RWPE1 (cell line): ENCODE data around the gene ADAMTSL2.

Experiments
- CTCF ChIA-PET: fragments of 350-600 bp; sonication (Branson Sonifier 250); formaldehyde crosslinking; extraction: SDS; loops from one replicate; lab custom pipeline; 2021; lab: Yijun Ruan, JAX
- POLR2A ChIA-PET: fragments of 400-600 bp; formaldehyde crosslinking; extraction: SDS; loops from one replicate; lab custom pipeline; 2020; ENCODE audit warnings: antibody characterized with exemption; ENCODE audit not compliant: low non-redundant PET; lab: Yijun Ruan, JAX
- DNase-seq: peaks from one replicate; pipeline ENCODE4 v3.0.0; 2012; ENCODE audit warnings: low spot score
- H3K27ac ChIP-seq: fragments of 450-650 bp; 2 replicates; pipeline ENCODE4 v1.5.1; 2017
- TF ChIP-seq, protein P1 (sequence below): fragments of 450-650 bp; conservative IDR thresholded peaks from 2 replicates; pipeline ENCODE4 v1.5.1; 2017; ENCODE audit warnings: low read depth, mild to moderate bottlenecking

The ADAMTSL2 gene

DNA sequence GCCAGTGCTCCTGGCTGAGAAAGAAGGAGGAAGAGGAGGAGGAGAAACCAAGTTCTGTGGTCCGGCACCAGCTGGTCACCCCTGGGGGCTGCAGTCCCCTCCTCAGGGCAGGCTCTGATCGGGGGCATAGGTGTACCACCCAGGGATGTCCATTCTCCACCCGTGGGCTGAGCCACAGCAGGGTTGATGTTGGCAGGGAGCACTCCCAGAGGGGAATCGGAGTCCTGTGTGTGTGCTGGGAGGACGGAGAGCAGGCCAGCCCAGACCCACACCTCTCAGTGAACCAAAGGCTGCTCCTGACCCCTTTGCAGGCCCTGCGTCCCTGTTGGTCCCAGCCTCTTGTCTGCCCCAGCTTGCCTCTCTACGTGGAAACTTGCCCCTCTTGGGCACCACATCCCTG, 4.6 kb upstream of the ADAMTSL2 start:
- ChIA-PET POLR2A (no interaction called here), CTCF (interaction anchor here (0.7 kb wide), 1 partner anchor 107 kb away, joined by 3 read pairs; the partner anchor contains the start of gene DBH)

DNA sequence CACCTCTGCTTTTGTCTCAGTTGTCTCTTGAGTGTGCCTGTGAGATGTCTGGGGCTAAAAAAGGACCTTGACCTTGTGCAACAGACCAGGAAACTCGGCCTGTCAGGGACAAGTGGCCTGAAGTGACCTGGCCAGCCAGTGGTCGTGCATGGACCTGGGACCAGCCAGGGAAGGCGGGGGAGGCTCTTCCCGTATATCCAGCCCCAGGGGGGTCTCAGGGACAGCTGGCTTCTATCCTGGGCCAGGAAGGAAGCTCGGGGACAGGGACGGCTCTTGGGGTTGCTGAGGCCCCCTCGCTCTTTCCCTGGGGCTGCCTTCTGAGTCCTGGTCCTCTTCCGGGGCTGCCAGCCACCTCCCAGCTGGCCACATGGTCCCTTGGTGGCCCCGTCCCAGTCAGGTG, 3.2 kb upstream of the ADAMTSL2 start:
- ChIA-PET POLR2A (no interaction called here), CTCF (interaction anchor here (0.7 to 0.8 kb wide), 2 partner anchors 76 to 198 kb away, joined by 3 to 4 read pairs; no protein-coding TSS in a partner anchor)
- H3K27ac ChIP-seq = no peak overlapping the region
- TF ChIP-seq, protein P1, sequence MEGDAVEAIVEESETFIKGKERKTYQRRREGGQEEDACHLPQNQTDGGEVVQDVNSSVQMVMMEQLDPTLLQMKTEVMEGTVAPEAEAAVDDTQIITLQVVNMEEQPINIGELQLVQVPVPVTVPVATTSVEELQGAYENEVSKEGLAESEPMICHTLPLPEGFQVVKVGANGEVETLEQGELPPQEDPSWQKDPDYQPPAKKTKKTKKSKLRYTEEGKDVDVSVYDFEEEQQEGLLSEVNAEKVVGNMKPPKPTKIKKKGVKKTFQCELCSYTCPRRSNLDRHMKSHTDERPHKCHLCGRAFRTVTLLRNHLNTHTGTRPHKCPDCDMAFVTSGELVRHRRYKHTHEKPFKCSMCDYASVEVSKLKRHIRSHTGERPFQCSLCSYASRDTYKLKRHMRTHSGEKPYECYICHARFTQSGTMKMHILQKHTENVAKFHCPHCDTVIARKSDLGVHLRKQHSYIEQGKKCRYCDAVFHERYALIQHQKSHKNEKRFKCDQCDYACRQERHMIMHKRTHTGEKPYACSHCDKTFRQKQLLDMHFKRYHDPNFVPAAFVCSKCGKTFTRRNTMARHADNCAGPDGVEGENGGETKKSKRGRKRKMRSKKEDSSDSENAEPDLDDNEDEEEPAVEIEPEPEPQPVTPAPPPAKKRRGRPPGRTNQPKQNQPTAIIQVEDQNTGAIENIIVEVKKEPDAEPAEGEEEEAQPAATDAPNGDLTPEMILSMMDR = no peak
- DNase-seq = no peak

More for the DNA sequence above, 4.6 kb upstream of the ADAMTSL2 start:
- TF ChIP-seq, protein P1 = no peak
- DNase-seq = no peak
- no peak overlapping the region for H3K27ac ChIP-seq

DNA sequence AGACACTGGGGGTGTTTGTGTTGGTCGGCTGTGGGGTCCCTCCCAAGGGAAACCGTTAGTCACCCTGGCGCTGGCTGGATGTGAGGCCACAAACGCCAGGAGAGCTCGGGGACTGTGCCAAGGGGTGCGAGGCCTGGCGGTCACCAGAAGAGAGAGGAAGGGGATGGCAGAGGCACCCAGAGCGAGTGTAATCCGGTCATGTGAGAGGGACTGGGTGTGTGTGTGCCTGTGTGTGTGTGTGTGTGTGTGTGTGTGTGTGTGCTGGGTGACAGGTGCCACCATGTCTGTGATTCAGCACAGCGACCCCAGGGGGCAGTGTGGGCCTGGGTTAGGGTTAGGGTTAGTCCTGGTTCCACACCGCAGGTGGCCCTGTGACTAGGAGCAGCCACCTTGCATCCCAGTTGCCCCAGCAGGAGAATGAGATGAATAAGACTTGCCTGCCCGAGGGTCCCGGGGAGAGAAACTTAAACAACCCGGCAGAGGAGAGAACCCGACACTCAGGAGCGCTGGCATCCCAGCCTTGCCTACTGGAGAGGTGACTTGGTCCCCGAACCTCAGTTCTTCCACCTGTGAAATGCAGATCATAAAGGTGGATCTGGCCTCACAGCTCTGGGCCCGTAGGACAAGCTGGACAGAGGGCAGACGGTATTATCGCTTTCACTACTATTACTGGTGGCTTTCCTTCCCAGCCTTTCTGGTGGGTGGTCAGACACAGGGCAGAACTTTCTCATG, 1.4 kb upstream of the ADAMTSL2 start:
- peak; percentile 45 for DNase-seq
- no peak overlapping the region for H3K27ac ChIP-seq
- ChIA-PET POLR2A (no interaction called here), CTCF (interaction anchor here (0.5 to 3.4 kb wide), 5 partner anchors 9 to 194 kb away, joined by 3 to 21 read pairs (median 4); no protein-coding TSS in a partner anchor)
- TF ChIP-seq, protein P1 = peak; percentile 37

DNA sequence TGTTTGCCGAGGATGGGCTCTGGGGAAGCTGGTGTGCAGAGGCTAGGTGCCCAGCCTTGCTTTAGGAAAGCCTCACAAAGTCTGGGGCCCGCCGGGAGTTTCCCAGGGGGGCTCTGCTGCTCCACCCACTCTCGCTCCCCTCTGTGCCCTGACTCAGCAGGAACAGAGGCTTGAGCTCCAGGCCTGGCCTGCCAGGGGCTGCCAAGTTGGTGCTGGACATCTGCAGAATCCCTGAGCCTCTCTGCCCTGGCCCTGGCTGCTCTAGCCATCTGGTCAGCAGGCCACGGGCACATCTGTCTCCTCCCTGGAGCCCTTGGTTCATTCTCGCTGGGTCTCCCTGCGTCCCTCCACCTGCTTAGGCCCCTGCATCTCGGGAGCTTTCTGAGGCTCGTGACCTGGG, 647 bp upstream of the ADAMTSL2 start:
- CTCF ChIA-PET = interaction anchor here (0.6 to 3.4 kb wide), 4 partner anchors 9 to 194 kb away, joined by 3 to 21 read pairs (median 4); no protein-coding TSS in a partner anchor
- POLR2A ChIA-PET = no interaction called here
- TF ChIP-seq, protein P1 = no peak
- H3K27ac ChIP-seq = no peak overlapping the region
- no peak for DNase-seq

DNA sequence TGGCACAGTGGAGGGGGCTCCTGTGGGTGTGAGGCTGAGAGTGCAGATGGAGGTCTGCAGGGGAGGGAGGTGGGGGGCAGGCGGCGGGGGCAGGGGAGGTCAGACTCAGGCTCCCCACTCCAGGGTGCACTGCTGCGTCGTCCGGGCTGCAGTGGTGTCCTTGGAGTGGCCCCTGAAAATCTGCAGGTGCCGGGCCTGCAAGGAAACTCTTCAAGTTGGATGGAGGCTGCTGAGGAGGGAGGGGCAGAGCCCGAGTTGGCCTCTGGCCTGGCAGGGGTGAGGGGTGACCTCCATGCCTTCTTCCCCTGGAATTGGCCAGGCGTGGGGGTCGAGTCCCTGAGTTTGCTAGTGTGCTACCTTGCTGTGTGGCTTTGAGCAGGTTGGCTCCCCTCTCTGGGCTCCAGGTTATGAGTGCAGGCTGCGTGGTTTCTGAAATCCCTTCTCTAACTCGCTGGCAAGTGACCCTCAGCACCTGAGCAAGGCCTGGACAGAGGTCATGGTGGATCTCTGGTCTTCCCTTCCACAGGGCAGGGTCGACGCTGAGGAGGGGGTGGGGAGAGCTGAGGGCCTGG, 888 bp downstream of the ADAMTSL2 start:
- TF ChIP-seq, protein P1 = no peak
- no peak overlapping the region for H3K27ac ChIP-seq
- POLR2A ChIA-PET = no interaction called here
- DNase-seq = no peak
- CTCF ChIA-PET = interaction anchor here (1.0 to 3.4 kb wide), 2 partner anchors 192 to 207 kb away, joined by 4 to 21 read pairs; no protein-coding TSS in a partner anchor

DNA sequence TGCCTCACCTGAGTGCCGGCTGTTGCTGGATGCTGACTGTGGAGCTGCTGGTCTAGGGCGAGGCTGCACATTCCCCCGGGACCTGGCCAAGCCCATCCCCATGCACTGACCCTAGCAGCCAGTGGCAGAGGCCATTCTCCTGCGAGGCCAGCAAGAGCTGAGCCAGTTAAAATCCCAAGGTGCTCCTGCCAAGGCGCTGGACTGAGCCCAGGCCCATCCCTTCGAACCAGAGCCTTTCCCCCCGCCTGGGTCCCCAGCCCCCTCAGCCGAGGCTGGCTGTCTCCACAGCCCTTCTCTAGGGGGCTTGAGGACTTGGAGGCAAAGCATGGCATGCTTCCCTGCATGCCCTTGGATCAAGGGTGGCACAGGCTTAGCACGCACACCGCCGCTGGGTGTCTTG, 1.6 kb downstream of the ADAMTSL2 start:
- H3K27ac ChIP-seq = no peak overlapping the region
- no peak for DNase-seq
- ChIA-PET POLR2A (no interaction called here), CTCF (interaction anchor here (0.6 kb wide), 2 partner anchors 69 to 157 kb away, joined by 3 to 4 read pairs; no protein-coding TSS in a partner anchor)
- TF ChIP-seq, protein P1 = no peak
